ENCODE data around the gene PTPRZ1. TPM values are rescaled to one million over a fixed set of nuclear protein-coding genes. Genes with fewer than 3 reads are reported as not detected.

The PTPRZ1 gene
- total and polyA plus RNA-seq, 2 of the 8 experiments (the other 6 are each of a cell fraction or from before 2014, with no cell fraction given) = 112 to 135 TPM

DNA sequence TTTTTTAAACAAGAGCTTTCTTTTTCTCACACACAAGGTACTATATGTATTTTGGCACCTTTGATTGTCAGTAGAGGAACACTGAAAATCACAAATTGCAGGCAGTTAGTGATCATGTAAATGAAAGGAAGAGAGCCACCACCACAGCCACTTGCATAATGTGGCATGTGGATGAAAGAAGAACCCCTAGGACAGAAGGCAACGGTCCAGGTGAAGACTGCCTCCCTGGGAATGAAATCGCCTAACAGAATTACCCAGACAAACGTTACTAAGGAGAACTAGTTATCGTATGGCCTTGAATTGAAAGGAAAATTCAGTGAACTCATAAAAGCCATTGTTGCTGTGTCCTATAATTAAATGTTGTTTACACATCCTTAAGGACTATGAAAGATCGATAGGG is 41.2 kb upstream of the PTPRZ1 start:
- Histone ChIP-seq H3K23ac (ENCODE audit: insufficient read length) (no peak overlapping the region), H4K91ac (replicated peaks; ENCODE audit: insufficient read length, low read length) (no peak overlapping the region), H2BK12ac (ENCODE audit: low read depth, low read length) (no peak overlapping the region), H3K27ac (ENCODE audit: low read depth, low read length) (no peak overlapping the region), H3K4me2 (ENCODE audit: insufficient read depth in 1 of 2, low read depth in 2 of 2, low read length in 2 of 2) (no peak overlapping the region), H3K36me3 (ENCODE audit: control insufficient read depth in 2 of 4, insufficient read depth in 4 of 4, low read length in 3 of 4) (no peaks in the 10 kb centered on the region), H2BK5ac (ENCODE audit: low read depth, low read length) (no peak overlapping the region), H4K20me1 (replicated peaks in 1 of 2; ENCODE audit: control insufficient read depth in 1 of 2, insufficient read depth in 2 of 2, low read length in 2 of 2) (no peaks in the 10 kb centered on the region), H3K27me3 (replicated peaks in 1 of 4; ENCODE audit: control insufficient read depth in 3 of 4, extremely low read depth in 1 of 4, insufficient read depth in 3 of 4, low read length in 3 of 4) (no peaks in the 10 kb centered on the region), H3K23me2 (ENCODE audit: low read depth, low read length) (no peaks in the 10 kb centered on the region; the same call in 1 of the 2 replicates), H2BK20ac (ENCODE audit: low read length) (no peak overlapping the region), H3K79me2 (ENCODE audit: control insufficient read depth in 1 of 2, insufficient read depth in 2 of 2, low read length in 2 of 2) (no peaks in the 10 kb centered on the region), H2AK5ac (ENCODE audit: low read depth, low read length) (no peak overlapping the region), H3K4me1 (replicated peaks in 1 of 4; ENCODE audit: control insufficient read depth in 3 of 4, insufficient read depth in 4 of 4, low read length in 3 of 4) (no peaks in the 10 kb centered on the region), H4K5ac (ENCODE audit: insufficient read length, low read depth, low read length) (no peak overlapping the region), H2BK120ac (replicated peaks; ENCODE audit: low read depth, low read length) (no peak overlapping the region), H3K4ac (replicated peaks; ENCODE audit: insufficient read length, low read depth, low read length) (no peak overlapping the region), H3K18ac (ENCODE audit: extremely low read depth, low read length) (no peak overlapping the region), H3K14ac (ENCODE audit: insufficient read length) (no peak overlapping the region), H4K8ac (ENCODE audit: extremely low read depth, insufficient read depth, low read length) (no peak overlapping the region), H3K4me3 (ENCODE audit: extremely low read depth in 1 of 4, insufficient read depth in 2 of 4, low read depth in 3 of 4, low read length in 4 of 4) (no peak overlapping the region), H3K9ac (replicated peaks in 1 of 4; ENCODE audit: extremely low read depth in 1 of 4, low read depth in 3 of 4, low read length in 3 of 4) (no peak overlapping the region), H3K56ac (replicated peaks; ENCODE audit: insufficient read length, low read depth, low read length) (no peak overlapping the region), H3K79me1 (ENCODE audit: low read depth, low read length) (no peaks in the 10 kb centered on the region), H2AFZ (ENCODE audit: low read length) (no peak overlapping the region), H3K9me3 (ENCODE audit: insufficient read depth in 2 of 2, low read depth in 1 of 2, low read length in 1 of 2) (no peaks in the 10 kb centered on the region), H2BK15ac (ENCODE audit: low read length) (no peak overlapping the region)
- DNase-seq (ENCODE audit: low read depth in 1 of 2, low spot score in 2 of 2) (no peak), FAIRE-seq (no peak)
- TF ChIP-seq SIX5 (IDR thresholded peaks at IDR 0.05; ENCODE audit: low read depth, low read length) (no peak), EGR1 (IDR thresholded peaks at IDR 0.05; ENCODE audit: borderline replicate concordance, low read depth, low read length) (0 out of 2 replicates have a peak, but pooled peaks have one; percentile 6), JUN (IDR thresholded peaks at IDR 0.05; ENCODE audit: low read depth, low read length) (no peak)
- 77% methylated on average over 5 of the region's 5 CpGs; no CpG with 5 or more reads in 1 of the 2 experiments for WGBS, 2 experiments (ENCODE audit: extremely low coverage in 1 of 2, insufficient coverage in 1 of 2, insufficient read length in 1 of 2, insufficient replicate concordance in 2 of 2, low coverage in 1 of 2, low lambda C conversion rate in 2 of 2, missing lambda C conversion rate in 1 of 2)
- CTCF ChIA-PET (ENCODE audit: partially characterized antibody) = interaction anchor here (1.1 to 1.4 kb wide), 2 partner anchors 11 to 162 kb away, joined by 3 to 5 read pairs; no protein-coding TSS in a partner anchor
- POLR2A ChIA-PET (ENCODE audit: partially characterized antibody) = no interaction called here

Measured in H1 (cell line).